HG03175 (cell line): Measurements from ENCODE around the gene AFF1.
"Not testable (repeated sequence)": the region's sequence is repeated elsewhere in the genome, so short reads cannot be mapped to it uniquely, and the experiment has no call there.

ENCODE experiments used
- ATAC-seq: cut with Tn5 transposase; IDR thresholded peaks from one replicate; pipeline ENCODE4 v1.9.1; 2021; ENCODE audit warnings: mild to moderate bottlenecking, moderate library complexity; ENCODE audit not compliant: unreplicated experiment

The AFF1 gene

DNA sequence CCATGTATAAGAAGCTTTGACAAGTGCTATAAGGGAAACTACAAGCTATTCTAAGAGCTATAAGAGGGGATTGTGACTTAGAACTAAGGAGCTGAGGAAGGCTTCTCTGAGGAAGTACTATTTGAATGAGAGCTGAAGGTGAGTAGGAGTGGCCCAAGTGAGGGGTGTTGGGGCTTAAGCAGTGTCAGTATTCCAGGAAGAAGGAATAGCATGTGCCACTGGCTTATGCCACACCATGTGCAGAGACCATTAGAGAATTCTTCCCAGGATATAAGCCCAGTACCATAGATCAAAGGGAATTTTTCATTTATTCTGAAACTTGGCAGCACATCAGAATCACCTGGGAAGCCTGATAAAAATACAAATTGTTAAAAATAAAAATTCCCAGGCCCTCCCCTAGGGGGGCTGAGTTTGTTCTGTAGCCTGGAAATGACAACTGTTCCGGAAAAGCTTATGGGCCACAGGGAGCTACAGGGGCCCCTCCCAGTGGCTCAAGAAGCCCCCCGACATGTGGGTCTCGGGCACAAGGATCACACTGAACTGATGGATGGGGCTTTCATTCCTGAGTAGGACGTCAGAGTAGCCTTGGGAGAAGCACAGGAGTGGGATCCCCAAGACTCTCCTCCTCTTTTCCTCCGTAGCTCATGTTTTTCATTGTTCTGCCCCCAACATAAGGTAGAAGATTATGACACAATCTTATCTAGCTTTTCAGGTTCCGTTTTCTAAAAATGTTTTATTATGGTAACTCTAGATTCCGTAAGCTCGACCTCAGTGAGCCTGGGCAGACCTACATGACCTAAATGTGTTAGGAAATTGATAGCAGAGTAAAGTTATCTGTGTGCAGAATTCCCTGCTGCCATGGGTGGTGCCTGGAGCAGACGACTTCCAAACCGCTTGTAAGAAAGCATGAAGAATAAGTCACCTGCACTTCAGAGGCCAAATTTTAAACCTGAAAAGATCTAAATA, 119.3 kb downstream of the AFF1 start:
- ATAC-seq: no peak

DNA sequence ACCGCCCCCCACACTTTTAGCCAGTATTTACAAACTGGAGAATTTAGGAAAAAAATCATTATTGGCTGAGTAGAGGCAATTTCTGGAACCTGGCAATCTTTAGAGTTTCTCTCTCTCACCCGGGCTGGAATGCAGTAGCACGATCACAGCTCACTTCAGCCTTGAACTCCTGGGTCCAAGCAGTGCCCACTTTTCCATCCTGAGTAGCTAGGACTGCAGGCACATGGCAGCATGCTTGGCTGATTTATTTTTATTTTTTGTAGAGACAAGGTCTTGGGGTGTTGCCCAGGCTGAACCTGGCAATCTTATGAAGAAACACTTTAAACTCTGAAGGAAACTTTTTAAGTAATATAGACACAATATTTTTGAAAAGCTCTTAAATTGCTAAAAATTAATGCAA, 120.1 kb downstream of the AFF1 start:
- ATAC-seq: no peak

DNA sequence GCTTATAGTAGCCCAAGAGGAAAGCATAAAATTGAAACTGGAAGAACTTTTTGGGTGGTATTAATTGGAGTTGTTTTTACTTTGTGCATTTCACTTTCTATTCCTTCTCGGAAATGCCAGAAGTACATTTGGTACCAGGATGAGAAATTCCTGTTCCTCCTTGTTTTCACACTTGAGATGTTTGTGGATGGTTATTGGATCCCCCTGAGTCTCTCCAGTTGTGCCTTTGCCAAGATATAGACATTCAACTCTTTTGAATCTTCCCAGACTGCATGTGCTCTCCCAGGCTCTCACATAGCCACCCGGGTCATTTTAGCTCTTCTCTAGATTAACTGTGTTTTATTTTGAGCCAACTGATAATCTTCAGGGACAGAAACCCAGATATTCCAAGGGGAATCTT, 120.5 kb downstream of the AFF1 start:
- no peak for ATAC-seq

DNA sequence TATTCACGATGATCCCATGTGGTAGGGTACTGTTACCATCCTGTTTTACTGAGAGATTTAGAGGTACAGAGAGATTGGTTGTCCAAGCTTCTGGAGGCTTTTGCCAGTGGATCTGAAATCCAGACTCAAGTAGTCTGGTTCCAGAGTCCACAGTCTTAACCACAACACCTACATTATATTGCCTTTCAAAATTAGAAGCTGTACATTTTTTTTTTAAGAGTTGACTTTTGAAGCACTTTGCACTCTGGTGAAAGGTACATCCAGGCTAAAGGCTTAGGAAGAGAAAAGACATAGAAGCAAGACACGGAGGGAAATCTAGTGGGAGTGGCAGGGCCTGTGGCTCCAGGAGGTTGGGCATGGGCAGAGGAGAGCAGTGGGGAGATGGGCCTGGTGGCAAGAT, 122.1 kb downstream of the AFF1 start:
- no peak for ATAC-seq

DNA sequence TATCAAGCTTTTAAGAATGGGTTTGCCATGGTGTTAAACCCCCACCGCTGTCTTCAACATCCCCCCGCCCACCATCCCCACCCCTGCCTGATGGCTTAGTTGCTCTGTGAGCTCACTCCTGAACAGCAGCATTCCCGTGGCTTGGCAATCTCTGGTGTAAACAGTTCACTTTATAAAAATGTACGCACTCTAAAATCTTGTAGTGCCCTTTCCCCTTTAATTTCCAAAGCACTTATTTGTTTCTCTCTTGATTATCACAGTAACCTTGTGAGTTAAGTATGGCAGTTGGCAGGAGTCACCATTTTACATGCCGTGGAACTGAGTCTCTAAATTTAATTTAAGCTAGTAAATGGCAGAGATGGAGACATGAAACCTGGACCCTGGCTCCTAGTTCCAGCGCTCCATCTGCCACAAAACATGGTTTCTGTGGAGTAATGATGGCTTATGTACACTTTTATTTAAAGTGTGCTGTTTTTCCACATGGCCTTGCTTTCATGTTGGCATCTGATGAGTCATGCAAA, 123.1 kb downstream of the AFF1 start:
- ATAC-seq: no peak

DNA sequence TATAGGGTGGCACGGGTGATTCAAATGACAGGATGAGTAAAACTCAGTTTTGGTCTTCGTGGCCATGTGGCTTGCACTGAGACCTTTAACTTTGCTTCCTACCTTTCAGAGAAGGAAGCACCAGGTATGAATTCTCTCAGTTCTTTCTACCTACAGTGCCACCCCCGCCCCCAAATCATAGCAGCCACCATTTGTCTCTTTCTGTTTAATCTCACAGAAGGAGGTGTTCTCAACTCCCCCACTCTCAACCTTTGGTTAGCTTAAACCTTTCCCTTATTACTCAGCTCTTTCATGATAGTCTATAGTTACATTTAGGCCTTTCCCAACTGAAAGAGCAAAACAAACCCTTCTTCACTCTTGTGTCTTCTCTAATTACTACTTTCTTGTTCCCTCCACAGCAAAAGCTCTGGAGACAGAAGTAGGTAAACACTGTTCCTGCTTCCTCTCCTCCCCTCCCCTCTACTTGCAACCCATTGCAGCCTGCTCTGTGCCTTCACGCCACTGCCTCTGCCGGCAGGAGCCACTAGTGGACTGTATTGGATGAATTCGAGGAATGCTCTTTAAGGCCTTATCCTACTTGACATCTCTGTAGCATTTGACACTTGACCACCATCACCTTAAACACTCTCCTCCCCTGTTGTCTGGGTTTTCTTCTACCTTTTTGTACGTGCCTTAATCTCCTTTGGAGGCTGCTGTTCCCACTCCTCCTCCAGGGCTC, 123.7 kb downstream of the AFF1 start:
- no peak for ATAC-seq

DNA sequence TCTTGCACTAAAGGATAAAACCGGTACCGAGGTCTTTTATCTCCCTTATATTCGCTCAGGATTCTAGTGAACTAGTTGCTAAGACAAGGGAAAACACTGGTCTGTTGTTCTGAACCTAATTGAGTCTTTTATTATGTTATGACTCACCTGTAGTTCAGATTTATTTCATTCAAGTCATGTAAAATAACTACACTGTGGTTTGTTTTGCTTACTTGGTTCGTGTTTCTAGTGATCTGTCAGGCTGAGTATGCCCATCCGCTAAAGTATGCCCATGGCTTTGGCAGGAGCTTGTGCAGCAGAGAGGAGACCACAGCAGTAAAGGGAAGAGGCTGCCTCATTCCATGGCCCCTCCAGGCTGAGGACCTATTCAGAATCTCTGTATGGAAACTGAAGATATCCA, 126.1 kb downstream of the AFF1 start:
- no peak for ATAC-seq

DNA sequence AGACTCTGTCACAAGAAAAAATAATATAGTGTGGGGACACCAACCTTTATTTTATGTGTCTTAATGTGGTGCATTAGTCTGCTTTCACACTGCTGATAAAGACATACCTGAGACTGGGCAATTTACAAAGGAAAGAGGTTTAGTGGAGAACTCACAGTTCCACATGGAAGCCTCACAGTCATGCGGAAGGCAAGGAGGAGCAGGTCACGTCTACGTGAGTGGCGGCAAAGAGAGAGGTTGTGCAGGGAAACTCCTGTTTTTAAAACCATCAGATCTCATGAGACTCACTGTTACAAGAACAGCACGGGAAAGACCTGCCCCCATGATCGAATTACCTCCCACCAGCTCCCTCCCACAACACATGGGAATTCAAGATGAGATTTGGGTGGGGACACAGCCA, 130.2 kb downstream of the AFF1 start:
- ATAC-seq: no peak

DNA sequence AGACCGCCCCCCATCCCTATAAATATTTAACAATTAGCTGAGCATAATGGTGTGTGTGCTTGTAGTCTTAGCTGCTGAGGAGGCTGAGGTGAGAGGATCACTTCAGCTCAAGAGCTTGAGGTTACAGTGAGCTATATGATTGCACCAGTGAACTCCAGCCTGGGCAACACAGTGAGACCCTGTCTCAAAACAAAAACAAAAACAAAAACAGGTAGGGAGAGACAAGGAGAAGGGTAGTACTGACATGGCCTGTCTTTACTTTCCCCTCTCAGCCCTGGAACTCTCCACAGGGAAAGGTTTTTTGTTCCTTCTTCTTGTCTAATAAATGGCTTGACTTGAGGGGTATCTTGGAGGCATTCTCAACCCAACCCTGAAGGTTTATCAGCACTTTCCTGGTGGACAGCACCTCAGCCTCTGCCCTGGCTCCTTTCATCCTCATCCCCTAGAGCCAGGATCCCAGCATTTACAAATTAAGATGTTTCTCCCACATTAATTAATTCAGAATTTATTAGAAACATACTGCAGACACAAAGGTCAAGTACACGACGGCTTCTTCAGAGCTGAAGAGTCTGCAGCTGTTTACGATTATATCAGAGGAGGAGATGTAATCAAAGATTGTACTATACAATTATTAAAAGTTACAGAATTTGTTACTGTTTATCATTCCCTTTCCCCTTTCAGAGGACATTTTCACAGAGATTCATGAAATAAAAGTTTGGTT, 131.8 kb downstream of the AFF1 start:
- ATAC-seq: no peak

DNA sequence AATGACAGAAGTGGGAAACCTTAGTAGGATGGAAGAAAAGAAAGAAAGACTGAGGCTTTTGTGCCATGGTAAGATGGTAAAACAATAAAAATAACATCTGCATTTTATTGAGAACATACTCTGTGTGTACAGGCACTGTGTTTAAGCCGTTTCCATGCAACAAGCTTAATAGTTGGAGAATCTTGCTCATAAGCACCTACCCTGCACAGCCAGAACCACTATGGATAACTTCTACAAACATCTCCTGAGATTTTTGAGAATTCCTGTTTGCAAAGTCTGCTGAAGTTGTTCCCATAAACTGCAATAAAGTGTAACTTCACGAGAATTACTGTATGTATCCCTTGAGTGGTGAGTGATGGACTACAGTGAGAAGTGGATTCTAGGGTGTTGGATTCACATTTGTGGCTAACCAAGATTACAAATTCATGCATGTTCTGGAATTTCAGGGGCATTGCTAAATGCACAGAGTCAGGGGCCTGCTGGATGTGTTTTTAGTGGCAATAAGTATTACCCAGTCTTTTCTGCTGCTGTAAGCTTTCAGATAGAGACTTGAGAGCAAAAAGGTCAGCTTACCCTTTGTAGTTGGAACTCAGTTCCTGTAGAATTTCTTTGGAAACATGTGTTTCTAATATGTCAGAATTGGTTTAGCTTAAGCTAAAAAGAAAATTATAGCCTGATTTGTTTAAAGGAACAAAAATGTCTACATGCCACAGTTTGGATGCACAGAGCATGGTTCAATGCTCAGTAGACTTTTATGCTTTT, 132.5 kb downstream of the AFF1 start:
- no peak for ATAC-seq

DNA sequence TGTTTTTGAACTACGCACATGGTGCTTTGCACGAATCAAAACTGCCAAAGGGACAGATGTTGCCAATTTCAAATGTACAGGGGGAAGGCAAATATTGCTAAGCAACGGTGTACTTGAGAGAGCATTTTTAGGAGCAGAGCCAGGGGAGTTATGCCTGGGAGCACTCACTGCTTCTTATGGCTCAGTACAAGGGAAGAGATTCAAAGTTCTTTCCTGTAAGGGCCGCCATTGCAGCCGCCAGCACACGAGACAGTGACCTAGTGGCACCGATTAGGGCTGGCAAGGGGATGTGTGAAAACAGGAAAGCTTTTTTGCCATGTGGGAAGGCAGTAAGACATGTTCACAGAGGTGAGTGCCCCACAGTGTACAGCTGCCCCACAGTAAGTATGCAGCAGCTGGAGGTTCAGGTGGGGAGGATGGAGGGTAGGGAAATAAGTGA, 133.8 kb downstream of the AFF1 start:
- ATAC-seq: no peak

DNA sequence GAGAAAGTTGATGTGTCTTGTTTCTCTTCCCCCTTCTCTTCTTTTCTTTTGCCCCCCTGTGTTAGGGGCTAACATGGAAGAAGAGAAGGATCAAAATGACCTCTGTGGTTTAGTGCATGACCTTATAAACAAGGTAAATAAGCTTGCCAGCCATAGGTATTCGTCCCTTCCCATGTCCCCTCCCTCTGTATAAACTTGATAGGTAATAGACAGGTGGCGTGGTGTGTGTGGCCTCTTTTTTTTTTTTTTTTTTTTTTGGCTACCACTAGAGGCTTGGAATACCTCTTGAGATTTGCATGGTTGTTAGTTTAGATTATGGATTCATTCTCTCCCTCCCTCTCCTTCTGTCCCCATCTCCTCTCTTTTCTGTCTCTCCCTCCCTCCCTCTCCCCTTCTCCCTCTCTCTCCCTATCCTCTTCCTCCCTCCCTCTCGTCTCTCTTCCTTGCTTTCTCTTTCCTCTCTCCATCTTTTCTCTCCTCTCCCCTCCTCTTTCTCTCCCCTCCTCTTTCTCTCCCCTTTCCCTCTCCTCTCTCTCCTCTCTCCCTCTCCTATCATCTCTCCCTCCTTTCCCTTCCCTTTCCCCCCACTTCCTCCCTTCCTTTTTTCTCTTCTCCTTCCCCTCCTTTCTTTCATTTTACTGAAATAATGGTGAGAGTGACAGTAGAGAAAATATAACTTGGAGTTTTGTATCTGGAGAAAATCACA, 134.4 kb downstream of the AFF1 start:
- no peak for ATAC-seq

DNA sequence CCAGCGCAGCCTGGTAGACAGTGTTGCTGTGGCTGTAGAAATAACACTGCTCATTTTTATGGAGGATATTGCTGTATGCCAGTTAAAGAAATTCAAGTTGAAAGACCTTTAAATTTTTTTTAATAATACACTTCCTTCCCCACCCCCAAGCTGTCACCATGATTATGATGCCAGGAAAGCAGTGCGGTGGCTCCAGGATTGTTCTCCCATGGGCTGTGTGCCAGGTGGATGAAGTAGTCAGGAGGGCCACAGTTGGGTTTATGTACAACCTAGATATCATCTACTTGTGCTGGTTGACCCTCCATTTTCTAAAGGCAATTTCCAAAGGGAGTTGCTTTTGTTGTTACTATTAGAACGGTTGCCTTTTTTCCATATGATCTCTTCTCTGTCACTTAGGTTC, 136.6 kb downstream of the AFF1 start:
- ATAC-seq: no peak

DNA sequence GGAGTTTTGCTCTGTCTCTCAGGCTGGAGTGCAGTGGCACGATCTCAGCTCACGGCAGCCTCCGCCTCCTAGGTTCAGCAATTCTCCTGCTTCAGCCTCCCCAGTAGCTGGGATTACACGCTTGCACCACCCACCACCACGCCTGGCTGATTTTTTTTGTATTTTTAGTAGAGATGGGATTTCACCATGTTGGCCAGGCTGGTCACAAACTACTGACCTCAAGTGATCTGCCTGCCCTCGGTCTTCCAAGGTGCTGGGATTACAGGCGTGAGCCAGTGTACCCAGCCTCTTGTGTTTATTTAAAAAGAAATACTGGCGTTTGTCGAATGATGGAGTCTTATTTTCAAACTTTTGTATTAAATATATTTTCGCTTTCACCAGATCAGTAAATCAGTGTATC, 137.7 kb downstream of the AFF1 start:
- not testable (repeated sequence) for ATAC-seq

DNA sequence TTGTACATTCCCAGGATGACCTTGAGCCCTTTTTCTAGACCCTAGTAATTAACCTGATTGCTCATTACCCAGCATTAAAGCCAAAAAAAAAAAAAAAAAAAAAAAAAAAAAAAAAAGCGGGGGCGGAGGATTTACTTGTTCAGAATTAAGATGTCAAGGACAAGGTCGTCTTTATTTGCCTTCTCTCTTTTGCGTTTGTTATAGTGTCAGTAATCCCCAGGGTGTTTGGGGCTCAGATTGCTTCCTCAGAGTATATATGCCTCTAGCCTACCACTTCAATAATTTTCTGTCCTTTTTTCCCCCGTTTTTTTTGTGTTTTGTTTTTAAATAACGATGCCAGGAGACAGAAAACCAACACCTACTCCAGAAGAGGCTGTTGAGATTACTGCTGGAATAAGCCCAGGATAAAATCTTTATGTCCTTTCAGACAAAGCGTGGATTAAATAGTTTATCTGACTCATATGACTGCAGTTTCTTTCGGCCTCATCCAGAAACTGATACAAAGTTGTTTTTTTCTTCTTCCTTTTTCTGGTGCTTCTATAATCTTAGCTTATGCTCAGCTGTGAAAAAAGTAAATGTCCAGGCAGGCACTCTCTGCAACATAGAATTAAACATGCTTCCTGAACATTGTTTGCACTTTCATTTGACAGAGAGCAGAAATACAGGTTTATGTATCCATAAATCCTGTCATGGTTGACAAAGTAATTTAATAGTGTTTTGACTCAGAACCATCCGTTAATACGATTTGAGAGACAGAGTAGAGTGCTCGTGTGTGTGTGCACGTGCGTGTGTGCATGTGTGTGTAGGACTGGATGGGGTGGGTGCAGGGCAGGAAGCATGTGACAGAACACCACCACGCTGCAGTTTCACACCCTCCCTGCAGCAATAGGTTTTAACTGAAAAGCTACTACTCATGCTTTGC, 138.6 kb downstream of the AFF1 start:
- peak; percentile 92 for ATAC-seq

DNA sequence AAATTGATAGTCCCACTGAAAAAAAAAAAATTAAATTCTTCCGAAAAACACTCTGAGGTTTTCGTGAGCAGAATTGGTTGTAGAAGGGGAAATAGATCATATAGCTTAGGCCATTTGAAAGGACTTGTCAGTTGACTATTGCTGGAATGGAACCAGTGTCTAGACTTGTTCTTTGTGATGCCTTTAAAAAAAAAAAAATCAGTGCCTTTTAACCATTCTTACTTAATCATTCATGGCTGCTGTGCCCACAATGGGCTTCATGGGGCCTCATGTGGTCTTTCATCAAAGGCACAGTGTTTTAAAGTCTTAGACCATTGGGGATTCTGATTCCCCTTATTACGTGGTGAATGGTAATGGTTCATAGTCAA, 139.3 kb downstream of the AFF1 start:
- ATAC-seq: peak; percentile 41

DNA sequence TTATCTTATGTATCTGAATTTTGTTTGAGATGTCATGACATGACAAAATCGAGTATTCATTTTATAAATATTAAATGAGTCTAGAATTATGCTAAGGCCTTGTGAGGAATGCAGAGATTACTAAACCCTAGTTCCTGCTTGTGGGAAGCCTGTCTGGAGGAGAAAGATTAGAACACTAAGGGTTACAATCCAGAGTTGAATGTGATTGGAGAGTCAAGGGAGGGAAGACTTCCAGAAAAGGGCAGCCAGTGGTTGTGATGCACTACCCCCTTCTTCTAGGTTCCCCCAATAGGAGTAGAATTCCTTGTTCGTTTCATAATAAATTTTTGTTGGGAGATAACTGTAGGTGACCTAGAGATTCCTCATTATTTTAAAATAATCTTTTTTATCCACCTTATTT, 141.1 kb downstream of the AFF1 start:
- no peak for ATAC-seq

DNA sequence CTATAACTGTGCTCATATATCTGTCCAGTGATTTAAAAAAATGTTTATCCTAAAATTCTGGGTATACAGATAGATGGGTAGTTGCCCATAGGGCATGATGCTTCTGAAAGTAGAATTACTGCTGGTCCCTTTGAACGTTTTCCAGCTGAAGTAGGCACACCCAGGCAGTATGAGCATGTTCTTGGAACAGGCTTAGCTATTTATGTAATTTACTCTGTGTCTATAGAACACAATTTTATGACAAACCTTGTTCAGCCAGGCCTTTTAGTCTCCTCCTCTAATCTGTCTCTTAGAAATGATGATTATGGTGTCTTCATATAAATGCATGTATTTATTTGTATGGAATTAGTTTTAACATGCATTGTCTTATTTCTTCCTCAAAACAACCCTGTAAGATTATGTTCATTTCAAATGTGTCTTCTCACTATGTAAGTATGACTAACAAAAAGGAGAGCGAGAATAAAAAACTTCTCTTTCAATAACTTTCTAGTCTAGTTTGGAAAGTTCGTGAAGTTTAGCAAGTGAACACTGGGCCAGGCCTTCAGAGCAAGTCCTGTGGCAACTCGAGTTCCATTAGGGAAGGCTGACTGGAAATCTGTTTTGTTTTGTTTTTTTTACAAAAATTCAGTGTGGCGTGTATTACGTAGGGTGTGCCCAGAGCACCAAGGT, 142.0 kb downstream of the AFF1 start:
- ATAC-seq: no peak
